GM19324 (cell line): ENCODE results near the gene IGIP.
A peak's percentile ranks its signal among the peaks of the same experiment; 100 is the strongest.

Experiments
- ATAC-seq: cut with Tn5 transposase; IDR thresholded peaks from one replicate; pipeline ENCODE4 v1.9.1; 2021; ENCODE audit warnings: mild to moderate bottlenecking, moderate library complexity; ENCODE audit not compliant: unreplicated experiment, low FRiP score

IGIP gene

DNA sequence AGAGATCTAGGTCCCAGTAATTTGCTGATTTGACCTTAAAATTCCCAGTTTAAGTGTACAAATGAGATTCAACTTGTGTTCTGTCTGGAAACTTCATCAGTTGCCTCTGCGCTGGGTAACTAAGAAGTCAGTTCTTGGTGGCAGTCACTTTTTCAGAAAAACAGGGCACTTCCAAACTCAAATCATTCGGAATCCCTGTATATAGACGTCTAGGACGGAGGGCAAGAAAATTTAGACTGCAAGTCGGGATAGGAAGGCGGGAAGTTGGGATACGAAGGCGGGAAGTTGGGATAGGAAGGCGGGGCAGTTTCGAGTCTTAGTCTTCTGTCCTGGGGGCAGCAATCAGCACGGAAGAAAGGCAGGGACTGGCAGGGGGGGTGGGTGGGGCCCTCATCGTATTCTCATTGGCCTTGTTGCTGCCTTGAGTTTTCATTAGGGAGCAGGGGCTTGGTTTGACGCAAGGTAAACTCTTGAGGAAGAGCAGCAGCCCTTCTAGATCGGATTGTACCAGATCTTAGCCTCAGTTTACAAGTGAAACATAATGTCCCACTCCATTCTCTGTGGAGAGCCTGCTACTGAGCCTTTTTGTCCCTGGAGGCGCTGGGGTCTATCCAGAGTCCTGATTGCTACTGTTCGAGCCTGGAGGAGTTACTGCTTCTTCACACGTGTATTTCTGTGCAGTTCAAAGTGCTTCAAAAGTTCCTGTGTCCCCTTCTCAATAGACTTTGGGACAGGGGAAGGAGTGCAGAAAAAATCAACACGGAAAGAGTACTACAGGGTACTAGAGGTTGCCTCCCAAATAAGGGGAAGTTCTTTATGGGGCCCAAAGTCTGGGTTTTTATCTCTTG is 14.5 kb upstream of the IGIP start:
- no peak for ATAC-seq

DNA sequence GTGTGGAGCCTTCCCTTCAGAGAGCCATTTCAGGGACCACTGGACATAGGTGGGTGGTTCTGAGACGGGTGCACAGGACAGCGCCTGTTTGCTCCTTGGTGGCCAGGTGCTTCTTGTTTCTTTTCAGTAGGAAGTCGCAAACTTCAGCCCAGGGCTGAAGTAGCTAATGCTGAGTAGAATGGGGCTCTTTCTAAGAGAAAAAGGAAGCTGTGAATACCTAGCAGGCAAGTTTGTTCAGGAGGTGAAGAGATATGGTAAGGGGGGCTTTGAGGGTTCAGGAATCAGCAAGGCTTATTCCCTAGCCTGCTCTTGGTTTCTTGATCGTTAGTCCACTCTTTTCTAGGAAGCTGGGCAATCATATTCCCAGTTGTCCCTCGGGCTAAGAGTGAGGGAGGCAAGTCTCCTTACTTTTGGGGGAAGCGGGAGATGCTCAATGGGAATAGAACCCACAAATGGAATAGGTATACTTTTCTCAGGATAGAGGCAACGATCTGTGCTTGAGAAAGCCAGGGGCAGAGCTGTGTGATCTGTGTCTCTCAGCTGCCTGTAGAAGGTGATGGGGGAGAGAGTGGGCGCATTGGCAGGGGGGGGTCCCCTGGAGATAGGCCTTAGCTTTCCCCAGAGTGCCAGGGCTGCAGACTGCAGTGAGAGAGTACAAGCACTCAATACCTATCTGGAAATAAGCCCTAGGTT is 13.7 kb upstream of the IGIP start:
- ATAC-seq = no peak

DNA sequence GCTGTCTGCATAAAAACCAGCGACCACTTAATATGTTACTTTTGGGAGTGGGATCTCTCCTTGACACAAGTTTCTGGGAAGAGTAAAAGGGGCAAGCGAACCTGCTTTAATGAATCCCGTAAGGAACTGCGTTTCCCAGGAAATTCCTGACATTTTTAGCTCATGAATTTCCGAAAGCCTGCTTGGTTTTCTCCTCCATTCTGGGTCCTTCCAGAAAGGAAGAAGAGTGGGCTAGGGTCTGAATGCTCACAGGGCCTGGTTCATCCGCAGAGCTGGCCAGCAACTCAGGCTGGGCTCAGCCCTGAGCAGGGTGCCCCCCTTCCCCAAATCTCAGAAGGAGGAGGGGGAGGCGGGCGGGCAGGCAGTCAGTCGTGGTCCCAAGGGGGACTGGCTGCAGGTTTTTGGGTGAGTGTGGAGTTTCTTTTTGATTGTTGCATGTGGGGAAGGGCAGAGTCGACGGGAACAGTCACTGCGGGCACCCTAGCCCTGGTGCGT is 13.0 kb upstream of the IGIP start:
- no peak for ATAC-seq

DNA sequence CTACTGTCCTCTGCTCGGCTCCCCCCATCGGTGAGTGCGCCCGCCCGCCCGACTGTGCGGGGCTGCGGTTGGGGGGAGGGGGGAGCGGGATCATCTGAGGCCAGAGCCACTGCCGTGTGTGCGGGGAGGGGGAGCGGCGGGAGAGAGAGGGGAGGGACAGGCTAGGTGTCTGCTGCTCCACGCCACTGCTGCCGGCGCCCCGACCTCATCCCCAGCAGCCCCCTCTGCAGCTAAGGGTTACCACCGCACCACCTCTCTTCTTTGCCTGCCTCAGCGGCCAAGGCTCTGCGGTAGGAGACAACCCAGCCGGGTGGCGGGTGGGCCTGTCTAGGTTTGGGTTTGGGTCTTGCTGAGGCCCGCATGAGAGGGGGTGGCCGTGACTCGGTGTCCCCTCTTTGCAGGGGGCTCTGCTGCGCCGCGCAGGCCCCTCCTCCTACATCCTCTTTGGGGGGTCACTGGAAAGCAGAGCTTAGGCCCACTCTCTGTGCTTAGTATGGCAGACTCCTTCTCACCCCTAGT is 12.5 kb upstream of the IGIP start:
- ATAC-seq = no peak

DNA sequence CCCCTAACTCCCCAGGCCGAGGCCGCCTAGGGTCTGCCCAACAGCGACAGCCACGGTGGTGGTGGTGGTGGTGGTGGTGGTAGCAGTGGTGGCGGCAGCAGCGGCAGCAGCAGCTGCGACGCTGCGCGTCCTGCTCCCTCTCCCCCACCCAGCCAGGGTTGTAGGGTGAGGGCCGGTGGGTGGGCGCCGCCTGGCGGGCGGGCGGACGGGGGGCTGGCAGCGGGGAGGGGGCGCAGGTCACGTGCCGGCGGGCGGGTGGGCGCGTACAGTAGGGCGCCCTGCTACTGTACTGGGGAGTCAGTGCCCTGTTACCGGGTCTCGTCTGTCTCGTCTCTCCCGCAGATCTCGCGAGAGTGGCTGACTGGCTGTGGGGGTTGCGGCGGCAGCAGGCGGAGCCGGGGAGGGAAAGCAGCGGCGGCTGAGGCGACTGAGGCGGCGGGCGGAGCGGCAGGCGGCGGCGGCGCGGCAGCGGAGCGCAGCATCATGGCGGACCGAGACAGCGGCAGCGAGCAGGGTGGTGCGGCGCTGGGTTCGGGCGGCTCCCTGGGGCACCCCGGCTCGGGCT is 12.0 kb upstream of the IGIP start, which contains the start of gene PURA:
Gene PURA, plus strand, starts transcription at position 411 of the 565 bp plus-strand sequence. Its CDS starts 73 bp downstream, at position 484.
- peak; percentile 92 for ATAC-seq

DNA sequence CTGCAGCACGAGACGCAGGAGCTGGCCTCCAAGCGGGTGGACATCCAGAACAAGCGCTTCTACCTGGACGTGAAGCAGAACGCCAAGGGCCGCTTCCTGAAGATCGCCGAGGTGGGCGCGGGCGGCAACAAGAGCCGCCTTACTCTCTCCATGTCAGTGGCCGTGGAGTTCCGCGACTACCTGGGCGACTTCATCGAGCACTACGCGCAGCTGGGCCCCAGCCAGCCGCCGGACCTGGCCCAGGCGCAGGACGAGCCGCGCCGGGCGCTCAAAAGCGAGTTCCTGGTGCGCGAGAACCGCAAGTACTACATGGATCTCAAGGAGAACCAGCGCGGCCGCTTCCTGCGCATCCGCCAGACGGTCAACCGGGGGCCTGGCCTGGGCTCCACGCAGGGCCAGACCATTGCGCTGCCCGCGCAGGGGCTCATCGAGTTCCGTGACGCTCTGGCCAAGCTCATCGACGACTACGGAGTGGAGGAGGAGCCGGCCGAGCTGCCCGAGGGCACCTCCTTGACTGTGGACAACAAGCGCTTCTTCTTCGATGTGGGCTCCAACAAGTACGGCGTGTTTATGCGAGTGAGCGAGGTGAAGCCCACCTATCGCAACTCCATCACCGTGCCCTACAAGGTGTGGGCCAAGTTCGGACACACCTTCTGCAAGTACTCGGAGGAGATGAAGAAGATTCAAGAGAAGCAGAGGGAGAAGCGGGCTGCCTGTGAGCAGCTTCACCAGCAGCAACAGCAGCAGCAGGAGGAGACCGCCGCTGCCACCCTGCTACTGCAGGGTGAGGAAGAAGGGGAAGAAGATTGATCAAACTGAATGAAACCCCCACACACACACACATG is 11.2 kb upstream of the IGIP start:
- ATAC-seq = peak; percentile 36

DNA sequence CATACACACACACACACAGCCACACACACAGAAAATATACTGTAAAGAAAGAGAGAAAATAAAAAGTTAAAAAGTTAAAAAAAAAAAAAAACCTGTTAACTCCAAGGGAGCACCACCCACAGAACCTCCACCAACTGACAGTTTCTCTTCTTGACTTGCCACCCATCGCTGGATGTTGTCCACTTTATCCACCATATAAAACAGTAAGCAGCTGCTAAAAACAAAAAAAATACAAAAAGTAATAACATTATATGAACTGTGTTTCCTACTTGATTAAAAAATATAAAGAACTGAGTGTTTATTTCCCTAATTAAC is 10.6 kb upstream of the IGIP start:
- ATAC-seq = no peak

DNA sequence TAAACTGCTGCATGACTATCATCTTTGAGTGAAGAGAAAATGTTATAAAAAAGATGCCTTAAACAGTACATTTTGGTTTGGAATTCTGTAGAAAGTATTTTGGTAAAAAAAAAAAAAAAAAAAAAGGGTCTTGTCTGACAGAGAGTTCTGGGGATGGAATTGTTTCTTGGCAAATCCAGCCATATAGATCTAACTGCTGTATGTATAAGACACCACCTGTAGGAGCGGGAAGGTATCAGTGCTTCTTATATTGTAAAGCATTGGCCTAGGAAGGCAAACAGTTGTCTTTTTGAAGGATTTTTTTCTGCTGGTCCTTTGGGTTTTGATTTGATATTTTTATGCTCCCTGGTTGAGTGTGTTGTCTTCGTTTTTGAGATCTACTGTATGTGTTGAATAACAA is 9.0 kb upstream of the IGIP start:
- ATAC-seq = no peak

DNA sequence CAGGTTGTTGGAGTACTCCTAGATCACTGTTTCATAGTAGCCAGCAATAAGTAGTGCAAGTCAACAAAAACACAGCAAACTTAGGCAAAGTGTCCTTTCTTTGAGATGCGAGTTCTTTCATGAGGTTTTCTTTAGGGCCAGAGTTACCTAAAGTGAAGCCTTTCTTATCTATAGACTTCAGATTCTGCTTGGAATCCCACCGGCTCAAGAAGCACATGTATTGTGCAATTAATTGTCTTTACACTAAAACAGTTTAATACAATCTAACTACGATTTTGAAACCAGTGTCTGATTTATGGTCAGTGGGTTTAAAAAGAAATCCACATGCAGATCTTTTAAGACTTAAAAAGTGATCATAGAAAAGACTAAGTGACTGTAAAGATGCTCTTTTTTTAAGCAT is 8.2 kb upstream of the IGIP start:
- ATAC-seq = no peak

DNA sequence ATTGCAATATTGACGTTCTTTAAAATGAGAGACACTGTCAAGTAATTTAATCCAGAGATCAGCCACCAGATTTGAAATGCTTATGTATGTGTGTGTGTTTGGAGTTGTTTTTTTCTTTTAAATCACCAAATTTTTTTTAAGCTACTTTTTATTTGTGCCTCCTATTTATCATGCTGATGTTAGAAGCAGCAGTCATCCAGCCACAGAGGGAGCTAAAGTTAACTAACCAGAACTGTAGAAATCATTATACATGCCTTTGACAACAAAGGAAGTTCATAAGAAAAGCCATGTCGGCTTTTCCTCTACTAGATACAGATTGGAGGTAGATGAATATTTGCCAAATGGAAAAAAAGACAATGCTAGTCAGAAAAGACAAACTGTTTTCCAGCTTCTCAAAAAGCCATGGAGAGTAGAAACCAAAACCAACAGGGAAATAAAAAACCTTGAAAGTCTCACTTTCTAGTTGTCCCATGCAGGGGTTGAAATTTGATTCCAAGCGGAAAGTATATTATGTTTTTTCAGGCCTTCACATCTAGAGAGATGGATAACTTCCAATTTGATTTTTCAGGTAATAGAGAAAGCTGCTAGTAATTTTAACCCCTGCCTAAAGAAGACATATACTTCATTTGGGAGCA is 7.3 kb upstream of the IGIP start:
- ATAC-seq = no peak

DNA sequence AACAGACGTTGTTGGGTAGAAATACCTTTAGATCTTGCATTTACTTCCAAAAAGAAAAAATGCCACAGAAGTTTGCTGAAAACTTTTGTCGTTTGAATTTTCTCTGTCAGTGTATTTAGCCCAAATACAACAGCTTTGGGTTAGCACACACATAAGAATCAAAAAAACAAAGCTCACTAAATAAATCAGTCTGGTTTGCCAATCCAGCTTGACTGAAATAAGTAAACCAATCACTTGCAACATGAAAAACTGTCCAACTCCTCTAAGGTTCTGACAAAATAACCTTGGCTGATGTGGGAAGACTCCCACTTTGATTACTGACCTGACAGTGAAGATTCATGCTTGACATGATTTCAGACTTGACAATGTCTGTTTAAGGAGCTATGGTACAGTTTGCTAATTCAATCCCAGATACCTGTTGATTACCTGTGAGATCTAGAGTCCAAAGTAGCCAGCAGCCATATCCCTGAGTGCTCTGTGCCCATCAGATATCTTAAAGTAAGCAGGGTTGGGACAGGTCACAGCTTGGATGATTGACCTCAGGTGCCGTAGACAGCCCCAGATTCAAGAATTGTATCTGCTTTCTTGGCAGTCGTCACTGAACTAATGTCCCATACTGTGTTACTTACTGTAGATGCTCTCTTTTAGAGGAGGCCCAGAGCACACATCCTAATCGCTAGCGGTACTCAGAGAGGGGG is 727 bp downstream of the IGIP start:
- ATAC-seq = no peak

DNA sequence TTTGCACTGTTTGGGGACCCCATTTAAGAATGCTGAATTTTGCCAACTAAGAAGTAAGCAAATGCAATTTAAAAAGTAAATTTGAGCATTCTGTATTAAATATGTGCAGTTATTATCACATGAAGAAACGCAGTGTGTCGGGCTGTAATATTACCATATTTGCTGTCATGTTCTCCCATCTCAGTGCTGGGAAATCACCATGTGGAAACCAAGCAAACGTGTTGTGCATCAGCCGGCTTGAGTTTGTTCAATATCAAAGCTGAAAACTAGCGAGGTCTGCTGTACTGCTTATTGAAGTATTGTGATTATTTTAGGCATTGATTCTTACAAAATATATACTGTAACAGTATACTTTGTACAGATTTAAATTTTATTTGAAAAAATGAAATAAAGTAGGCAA is 2.6 kb downstream of the IGIP start:
- no peak for ATAC-seq

DNA sequence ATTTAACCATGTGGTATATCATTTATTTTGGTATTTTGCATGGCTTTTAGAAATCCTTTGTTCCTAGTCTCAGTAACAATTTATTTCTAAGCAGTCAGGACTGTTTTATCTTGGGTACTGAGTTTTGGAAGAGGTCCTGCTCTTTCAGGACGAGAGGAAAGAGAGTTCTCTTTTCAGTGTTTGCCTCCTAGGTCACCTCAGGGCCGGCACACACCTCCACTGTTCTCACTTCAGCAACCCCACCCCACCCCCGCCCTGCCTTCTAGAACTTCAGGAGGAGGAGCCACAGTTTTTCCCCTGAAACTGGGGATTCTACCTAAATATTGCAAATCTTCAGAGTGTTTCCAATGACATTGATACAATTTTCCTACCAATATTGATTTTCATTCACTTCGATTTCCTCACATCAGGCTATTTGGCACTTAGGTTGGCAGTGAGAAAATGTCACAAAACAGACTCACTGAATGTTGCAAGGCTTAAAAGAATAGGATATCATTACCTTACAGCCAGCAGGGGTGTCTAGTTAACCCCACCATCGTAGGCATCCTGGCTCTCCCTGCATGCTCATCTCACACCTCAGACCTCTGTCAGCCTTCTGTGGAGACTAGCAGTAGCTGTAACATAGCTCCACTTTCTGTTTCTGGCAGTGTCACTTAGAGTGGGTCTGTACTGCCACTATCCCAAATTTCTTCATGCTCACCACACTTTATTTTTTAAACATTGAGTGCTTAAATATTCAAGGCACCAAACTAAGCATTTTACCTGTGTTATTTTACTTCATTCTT is 5.4 kb downstream of the IGIP start:
- no peak for ATAC-seq

DNA sequence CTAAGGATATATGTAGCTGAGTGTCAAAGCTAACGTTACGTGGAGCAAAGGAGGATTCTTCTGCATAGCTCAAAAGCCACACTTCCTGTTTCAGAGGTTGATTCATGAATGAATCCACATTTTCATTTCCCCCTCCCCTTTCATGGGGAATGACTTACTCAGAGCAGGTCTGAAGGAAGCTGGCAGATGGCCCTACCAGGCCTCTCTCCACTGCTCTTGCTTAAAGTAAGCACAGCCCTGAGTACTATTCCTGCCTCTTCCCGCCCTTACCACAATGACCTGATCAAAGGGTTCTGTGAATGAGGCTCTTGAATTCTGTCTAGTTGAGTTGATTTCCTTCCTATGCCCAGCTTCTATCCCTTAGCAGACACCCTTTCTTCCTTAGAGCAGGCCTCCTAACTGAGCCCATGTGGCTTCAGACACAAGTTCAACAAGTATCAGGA is 6.3 kb downstream of the IGIP start:
- ATAC-seq = no peak

DNA sequence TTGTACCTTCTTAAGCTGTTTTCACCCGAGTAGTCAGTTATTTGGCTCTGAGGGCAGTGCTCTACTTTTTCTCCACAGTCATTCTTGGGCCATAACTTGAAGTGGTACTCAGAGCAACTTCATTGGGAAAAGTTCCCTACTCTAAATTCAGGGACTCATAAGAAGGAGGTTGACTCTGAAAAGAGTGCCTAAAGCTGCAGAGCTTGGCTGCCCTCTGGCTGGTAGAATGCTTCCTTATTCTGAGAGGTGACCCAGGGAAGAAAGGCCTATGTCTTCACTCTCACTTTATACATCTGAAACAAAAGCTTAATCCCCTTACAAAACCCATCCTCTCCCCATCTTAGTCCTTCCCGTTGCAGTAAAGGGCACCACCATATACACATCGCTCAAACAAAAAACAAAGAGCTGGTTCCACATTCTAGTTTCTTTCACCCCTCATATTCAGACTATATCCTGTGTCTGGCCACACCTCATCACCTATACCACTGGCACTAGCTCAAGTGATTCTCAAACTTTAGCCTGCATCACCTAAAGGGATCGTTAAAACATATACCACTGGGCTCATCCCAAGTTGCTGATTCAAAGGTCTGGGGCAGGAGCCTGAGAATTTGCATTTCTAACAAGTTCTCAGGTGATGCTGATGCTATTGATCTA is 7.9 kb downstream of the IGIP start:
- no peak for ATAC-seq

DNA sequence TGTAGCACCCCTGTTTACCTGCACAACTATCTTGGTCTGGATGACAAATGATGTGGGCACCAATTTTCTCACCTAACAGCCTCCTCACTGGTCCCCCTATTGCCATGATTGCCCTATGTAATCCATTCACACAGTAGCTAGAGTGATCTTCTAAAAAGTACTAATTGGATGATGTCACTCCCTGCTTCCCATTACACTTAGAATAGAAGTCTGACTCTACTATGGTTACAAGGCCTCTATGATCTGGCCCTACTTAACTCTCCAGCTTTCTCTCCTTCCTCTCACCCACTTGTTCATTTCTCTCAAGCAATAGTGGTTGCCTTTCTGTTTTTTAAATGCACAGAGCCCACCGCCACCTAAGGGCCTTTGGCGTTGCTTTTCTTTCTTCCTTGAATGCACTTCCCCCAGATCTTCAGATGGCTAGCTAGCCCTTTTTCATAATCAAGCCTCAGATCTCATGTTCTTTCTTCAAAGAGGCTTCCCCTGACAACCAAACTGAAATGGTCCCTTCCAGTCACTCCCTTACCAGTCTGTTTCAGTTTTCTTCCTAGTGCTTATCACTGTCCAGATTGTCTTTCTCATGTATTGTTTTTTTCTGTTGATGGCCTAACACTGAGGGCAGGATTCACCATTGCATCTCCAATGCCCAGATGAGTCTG is 8.7 kb downstream of the IGIP start:
- ATAC-seq = no peak

DNA sequence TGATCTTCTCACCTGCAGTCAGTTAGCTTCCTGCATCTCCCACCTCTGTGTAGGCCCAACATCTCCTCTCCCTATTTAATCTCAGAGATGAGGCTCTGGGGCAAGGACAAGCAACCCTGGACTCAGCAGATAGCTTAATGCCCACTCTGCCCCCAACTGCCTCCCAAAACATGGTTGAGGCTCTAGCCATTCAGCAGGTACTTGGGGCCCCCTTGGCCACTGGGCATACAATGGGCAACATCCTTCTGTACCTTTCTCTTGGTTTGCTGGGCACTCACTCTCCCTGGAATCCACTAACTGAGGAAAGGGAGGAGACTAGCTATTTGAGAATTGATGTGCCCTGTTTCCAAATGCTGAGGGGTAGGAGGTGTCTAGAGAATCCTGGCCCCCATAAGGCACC is 9.4 kb downstream of the IGIP start:
- no peak for ATAC-seq

DNA sequence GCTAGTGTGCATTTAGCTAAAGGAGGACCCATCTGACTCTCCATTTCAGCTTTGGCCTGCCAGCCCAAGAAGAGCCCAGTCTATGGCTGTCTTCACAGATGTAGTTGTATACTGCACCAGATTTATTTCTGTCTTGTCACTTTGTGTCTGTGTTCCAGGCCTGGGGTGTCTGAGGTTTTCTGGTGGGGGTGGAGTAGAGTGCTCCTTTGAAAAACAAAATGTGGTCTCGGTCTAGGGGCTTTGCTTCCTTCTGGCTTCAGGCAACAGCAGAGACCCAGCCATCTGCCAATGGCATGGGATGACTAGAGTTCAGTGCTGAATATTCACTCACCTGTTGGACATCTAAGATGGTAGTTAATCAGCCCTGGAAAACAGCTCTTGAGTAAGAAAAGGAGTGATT is 10.9 kb downstream of the IGIP start:
- no peak for ATAC-seq
